K562 (cell line): ENCODE results near the gene TMEM132D. TPM values are rescaled to one million over a fixed set of nuclear protein-coding genes. Genes with fewer than 3 reads are reported as not detected.

Experiments used
- ATAC-seq: fragments of 200-7000 bp; cut with Tn5 transposase; 3 replicates; pipeline ENCODE4 v1.9.1; 2020; ENCODE audit warnings: moderate library complexity
- BruUV-seq: library from RNA; stranded (reverse); fragments of 400-500 nt; replicated peaks from 2 replicates; lab custom pipeline; 2021; lab: Mats Ljungman, UMichigan
- CTCF ChIA-PET: fragments of 300-600 bp; formaldehyde crosslinking; extraction: SDS; loops from one replicate; lab custom pipeline; 2021; ENCODE audit warnings: low intra/inter-chr PET ratio; lab: Yijun Ruan, JAX
- POLR2A ChIA-PET: fragments of 300-600, 350-650 bp; sonication (Branson Sonifier 250); formaldehyde crosslinking; extraction: SDS; loops from one replicate; lab custom pipeline; 2021; ENCODE audit warnings: antibody characterized with exemption, inconsistent platforms; lab: Yijun Ruan, JAX
- DNase-seq, 4 experiments: peaks; one replicate each; pipeline versions ENCODE4 v3.0.0 to v3.0.0-alpha.2; 2011 to 2018; ENCODE audit warnings: low spot score in 3 of 4, mixed read lengths in 3 of 4; ENCODE audit errors: extremely low read depth in 1 of 4
- FAIRE-seq: peaks from 2 replicates; lab custom pipeline; 2011; peaks lifted over from hg19 to GRCh38; lab: Jason Lieb, UNC
- H2AFZ ChIP-seq: 2 replicates; pipeline ENCODE4 v1.6.0; 2011; ENCODE audit warnings: low read depth, low read length, control low read depth, inconsistent platforms
- H3K27ac ChIP-seq: fragments of 200-600 bp; 3 replicates; pipeline ENCODE4 v1.8.0; 2011; ENCODE audit warnings: low read depth, mild to moderate bottlenecking, control low read depth, inconsistent platforms, low read length, moderate library complexity, mixed read lengths; ENCODE audit errors: extremely low read depth
- H3K27me3 ChIP-seq, 2 experiments: fragments of 300-600 bp in 1 of 2; 2 replicates in 1 of 2; 3 replicates in 1 of 2; pipeline versions ENCODE4 v1.6.0 to v1.8.0; 2011; ENCODE audit warnings: inconsistent platforms in 2 of 2, low read length in 2 of 2, mild to moderate bottlenecking in 1 of 2, mixed read lengths in 1 of 2, moderate library complexity in 1 of 2; ENCODE audit not compliant: control insufficient read depth in 2 of 2, insufficient read depth in 2 of 2
- H3K36me3 ChIP-seq: fragments of 300-600 bp; 3 replicates; pipeline ENCODE4 v1.8.0; 2011; ENCODE audit warnings: mild to moderate bottlenecking, low read length, inconsistent platforms; ENCODE audit not compliant: control insufficient read depth, insufficient read depth
- H3K4me1 ChIP-seq, 2 experiments: fragments of 200-600 bp in 1 of 2; replicated peaks in 1 of 2; 2 replicates in 1 of 2; 3 replicates in 1 of 2; pipeline versions ENCODE4 v1.5.1 to v1.8.0; 2011; ENCODE audit warnings: inconsistent platforms in 2 of 2, low read length in 2 of 2, mild to moderate bottlenecking in 1 of 2, mixed read lengths in 1 of 2, moderate library complexity in 1 of 2; ENCODE audit not compliant: control insufficient read depth in 2 of 2, insufficient read depth in 2 of 2
- H3K4me2 ChIP-seq: 2 replicates; pipeline ENCODE4 v1.6.1; 2011; ENCODE audit warnings: low read length, control low read depth, inconsistent platforms, mixed read lengths; ENCODE audit not compliant: insufficient read depth
- H3K4me3 ChIP-seq: fragments of 200-600 bp; sonication (generic), shearing (Covaris generic); 2 replicates; pipeline ENCODE4 v1.5.1; 2016; ENCODE audit warnings: control low read depth, inconsistent platforms
- H3K79me2 ChIP-seq: fragments of 200-600 bp; 3 replicates; pipeline ENCODE4 v1.8.0; 2011; ENCODE audit warnings: low read length, inconsistent platforms; ENCODE audit not compliant: control insufficient read depth, insufficient read depth
- H3K9ac ChIP-seq, 2 experiments: 2 replicates each; pipeline versions ENCODE4 v1.6.0 to v1.6.1; 2011; ENCODE audit warnings: low read depth in 2 of 2, low read length in 2 of 2, control low read depth in 1 of 2, inconsistent platforms in 1 of 2, mild to moderate bottlenecking in 1 of 2, mixed read lengths in 1 of 2; ENCODE audit not compliant: insufficient read depth in 1 of 2
- H3K9me1 ChIP-seq: one replicate; pipeline ENCODE4 v1.6.0; 2011; ENCODE audit warnings: inconsistent platforms, mild to moderate bottlenecking, low read length, moderate library complexity; ENCODE audit not compliant: control insufficient read depth, insufficient read depth
- H3K9me3 ChIP-seq: replicated peaks from 2 replicates; pipeline ENCODE4 v1.5.1; 2011; ENCODE audit warnings: low read depth, low read length, inconsistent platforms; ENCODE audit not compliant: control insufficient read depth, insufficient read depth
- H4K20me1 ChIP-seq: replicated peaks from 2 replicates; pipeline ENCODE4 v1.6.1; 2011; ENCODE audit warnings: low read length, inconsistent platforms, mixed read lengths; ENCODE audit not compliant: control insufficient read depth, insufficient read depth
- GATAD2A ChIP-seq: fragments of 450-650 bp; IDR thresholded peaks from 2 replicates; pipeline ENCODE4 v1.6.1; 2017
- HMG20A ChIP-seq: fragments of 450-650 bp; formaldehyde crosslinking; conservative IDR thresholded peaks from 2 replicates; pipeline ENCODE4 v1.4.0; 2020; ENCODE audit warnings: mild to moderate bottlenecking, mixed read lengths
- JUN ChIP-seq, 2 experiments: sonication (generic) in 1 of 2; formaldehyde crosslinking in 1 of 2; IDR thresholded peaks; 2 replicates each; pipeline versions ENCODE4 v1.6.1 to v1.8.0; 2012 to 2022; ENCODE audit warnings: borderline replicate concordance in 2 of 2, mild to moderate bottlenecking in 2 of 2, improper control_type of control experiment in 1 of 2, low read depth in 1 of 2, low read length in 1 of 2, missing genetic modification reagents in 1 of 2
- KAT7 ChIP-seq: sonication (generic); formaldehyde crosslinking; IDR thresholded peaks from 2 replicates; pipeline ENCODE4 v1.8.0; 2022; ENCODE audit warnings: missing genetic modification reagents, mild to moderate bottlenecking, borderline replicate concordance
- NCOA6 ChIP-seq: fragments of 450-650 bp; IDR thresholded peaks from 2 replicates; pipeline ENCODE4 v1.6.1; 2017; ENCODE audit warnings: mild to moderate bottlenecking
- RCOR1 ChIP-seq, 2 experiments: IDR thresholded peaks; 2 replicates each; pipeline ENCODE4 v1.6.1; 2012; ENCODE audit warnings: low read depth in 2 of 2, low read length in 2 of 2, borderline replicate concordance in 1 of 2, improper control_type of control experiment in 1 of 2
- RFX5 ChIP-seq: IDR thresholded peaks from 2 replicates; pipeline ENCODE4 v1.6.1; 2011; ENCODE audit warnings: low read depth, mild to moderate bottlenecking, improper control_type of control experiment, low read length
- SP1 ChIP-seq: sonication (generic); formaldehyde crosslinking; IDR thresholded peaks from 2 replicates; pipeline ENCODE4 v1.8.1; 2022; ENCODE audit warnings: mild to moderate bottlenecking, missing genetic modification reagents
- STAT5B ChIP-seq: fragments of 250-450 bp; sonication (Bioruptor Pico); IDR thresholded peaks from 2 replicates; pipeline ENCODE4 v1.8.0; 2021; ENCODE audit warnings: mild to moderate bottlenecking, inconsistent platforms
- ZNF354B ChIP-seq: fragments of 250-450 bp; sonication (Bioruptor Pico); IDR thresholded peaks from 2 replicates; pipeline ENCODE4 v1.4.0; 2020
- ZNF384 ChIP-seq: IDR thresholded peaks from 2 replicates; pipeline ENCODE4 v1.6.1; 2012; ENCODE audit warnings: low read depth, low read length, improper control_type of control experiment
- WGBS: fragments of 100-300 bp; shearing (Covaris generic); methylation state at CpG from one replicate; pipeline ENCODE4 v1.1.6; 2016; ENCODE audit warnings: low coverage, mixed read lengths; ENCODE audit not compliant: insufficient coverage; ENCODE audit errors: missing lambda C conversion rate; 5-methylcytosine and 5-hydroxymethylcytosine counted together
- in situ Hi-C: fragments of 300-500 bp; cut with MboI; formaldehyde crosslinking; loops from 4 replicates; pipeline ENCODE4 v1.15.0; 2018; ENCODE audit warnings: inconsistent platforms, mixed read lengths
- intact Hi-C: fragments of 100-400 bp; cut with micrococcal nuclease; formaldehyde crosslinking; loops from 2 replicates; pipeline ENCODE4 v1.14.2; 2022
- polyA plus RNA-seq, 8 experiments: library from polyadenylated mRNA; depleted of rRNA in 4 of 8; stranded (reverse) in 5 of 8; unstranded in 3 of 8; fragments of >200 nt; fragmentation: Nextera tagmentation in 2 of 8; fragmentation: Illumina TruSeq in 1 of 8; extraction: Ambion mirVana in 2 of 8; extraction: Trizol in 1 of 8; gene quantifications; 2 replicates each; pipeline versions ENCODE4 v1.2.1 to v1.2.3, GENCODE V29; 2011 to 2014; ENCODE audit warnings: inconsistent platforms in 1 of 8, missing spikeins in 1 of 8
- total RNA-seq, 7 experiments: library from RNA; depleted of rRNA in 6 of 7; stranded (reverse); fragments of >200 nt in 6 of 7; fragmentation: Illumina TruSeq in 2 of 7; extraction: Trizol in 2 of 7; gene quantifications; 2 replicates each; pipeline versions ENCODE4 v1.2.1 to v1.2.3, GENCODE V29; 2011 to 2021; ENCODE audit warnings: low replicate concordance in 1 of 7
- TF ChIP-seq, protein P1 (sequence below): fragments of 250-450 bp; sonication (Bioruptor Pico); IDR thresholded peaks from 2 replicates; pipeline ENCODE4 v1.8.0; 2022; ENCODE audit warnings: moderate library complexity, mild to moderate bottlenecking, inconsistent platforms

Gene TMEM132D
- total and polyA plus RNA-seq, 9 of the 15 experiments (the other 6 are each of a cell fraction or from before 2014, with no cell fraction given): not detected

DNA sequence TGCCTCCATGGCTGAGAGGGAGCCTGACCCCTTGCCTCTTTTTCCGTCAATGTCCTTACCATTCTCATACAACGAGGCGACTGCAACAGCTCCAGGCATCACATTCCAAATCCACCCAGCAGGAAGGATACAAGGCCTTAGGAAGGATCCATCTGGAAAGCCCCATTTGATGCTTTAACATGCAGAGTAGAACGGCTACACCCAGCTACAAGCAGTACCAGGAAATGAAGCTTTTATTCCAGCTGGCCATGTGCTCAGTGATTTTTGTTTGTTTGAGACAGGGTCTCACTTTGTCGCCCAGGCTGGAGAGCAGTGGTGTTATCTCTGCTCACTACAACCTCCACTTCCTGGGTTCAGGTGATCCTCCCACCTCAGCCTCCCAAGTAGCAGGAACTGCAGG lies 124.8 kb downstream of the TMEM132D start (continued):
- TF ChIP-seq NCOA6 (no peak), RFX5 (no peak), HMG20A (CRISPR knock-in tag) (no peak)

DNA sequence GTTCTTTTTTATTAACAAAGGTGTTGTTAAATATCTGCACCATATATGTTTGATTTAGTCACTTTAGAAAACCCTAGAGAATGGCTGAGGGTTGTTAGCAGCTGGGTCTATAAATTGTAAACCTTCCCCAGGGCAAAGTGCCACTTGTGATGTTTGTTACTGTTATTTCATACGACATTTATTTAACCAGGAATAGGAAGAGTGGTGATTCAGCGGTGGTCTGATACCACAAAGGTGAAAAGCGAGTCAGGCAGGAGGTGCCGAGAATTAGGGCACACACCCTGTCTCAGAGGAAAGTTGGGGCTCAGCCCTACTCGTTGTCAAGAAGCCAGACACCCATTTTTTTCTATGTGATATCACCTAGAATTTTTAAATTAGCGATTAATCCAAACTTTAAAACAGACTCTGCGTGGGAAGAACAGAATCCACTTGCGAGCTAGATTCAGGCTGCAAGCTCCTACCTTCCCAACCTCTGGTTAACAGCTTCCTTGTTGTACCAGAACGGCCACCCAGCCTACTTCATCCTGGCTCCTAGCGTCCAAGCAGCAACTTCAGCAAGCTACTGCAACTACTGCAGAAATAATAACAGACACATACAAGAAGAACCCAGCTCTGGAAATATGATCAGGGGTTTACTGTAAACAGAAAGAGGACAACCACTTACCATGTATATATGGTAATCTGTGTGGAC lies 126.7 kb downstream of the TMEM132D start:
- BruUV-seq: no TSS peak
- ATAC-seq (no peak), DNase-seq (no peak), FAIRE-seq (no peak)
- Histone ChIP-seq H3K4me2 (no peak overlapping the region), H3K4me1 (no peaks in the 10 kb centered on the region), H3K9me3 (no peaks in the 10 kb centered on the region), H3K4me3 (no peak overlapping the region), H4K20me1 (no peaks in the 10 kb centered on the region), H2AFZ (no peak overlapping the region), H3K27ac (no peak overlapping the region), H3K9me1 (no peaks in the 10 kb centered on the region), H3K27me3 (peaks cover 0 to 16% of the 10 kb centered on the region in 2 experiments; a peak in 2 of 5 replicates), H3K36me3 (no peaks in the 10 kb centered on the region), H3K9ac (no peak overlapping the region), H3K79me2 (no peaks in the 10 kb centered on the region)
- ChIA-PET CTCF (no interaction called here), POLR2A (interaction anchor here (0.6 kb wide), 1 partner anchor 52 kb away, joined by 3 read pairs; no protein-coding TSS in a partner anchor)
- in situ Hi-C loops: no loop called here
- intact Hi-C loops: no loop called here
- WGBS: 0% methylated on average over 10 of the region's 10 CpGs
- TF ChIP-seq ZNF384 (no peak), KAT7 (CRISPR knock-in tag) (no peak), ZNF354B (CRISPR knock-in tag) (no peak), SP1 (CRISPR knock-in tag) (no peak), RCOR1 (IDR thresholded peaks at IDR 0.05; ENCODE audit: borderline replicate concordance in 1 of 2, low read depth in 2 of 2, low read length in 2 of 2) (no peak), STAT5B (CRISPR knock-in tag) (no peak), JUN (IDR thresholded peaks at IDR 0.05; ENCODE audit: borderline replicate concordance, low read depth, low read length) (no peak), JUN (CRISPR knock-in tag; IDR thresholded peaks at IDR 0.05; ENCODE audit: borderline replicate concordance) (no peak), GATAD2A (no peak)
- TF ChIP-seq, protein P1, sequence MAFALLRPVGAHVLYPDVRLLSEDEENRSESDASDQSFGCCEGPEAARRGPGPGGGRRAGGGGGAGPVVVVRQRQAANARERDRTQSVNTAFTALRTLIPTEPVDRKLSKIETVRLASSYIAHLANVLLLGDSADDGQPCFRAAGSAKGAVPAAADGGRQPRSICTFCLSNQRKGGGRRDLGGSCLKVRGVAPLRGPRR (CRISPR knock-in tag): no peak
